Neuron (in vitro differentiated cells): ENCODE measurements around the gene ACP7.

Source experiments
- H2AFZ ChIP-seq: one replicate; pipeline ENCODE4 v1.6.1; 2013; ENCODE audit warnings: low read depth, mild to moderate bottlenecking, inconsistent platforms, low read length, moderate library complexity
- H3K27me3 ChIP-seq: one replicate; pipeline ENCODE4 v1.6.1; 2013; ENCODE audit warnings: low read length; ENCODE audit not compliant: insufficient read depth
- H3K36me3 ChIP-seq: one replicate; pipeline ENCODE4 v1.6.1; 2013; ENCODE audit warnings: low read length; ENCODE audit not compliant: insufficient read depth
- H3K4me1 ChIP-seq: one replicate; pipeline ENCODE4 v1.6.1; 2013; ENCODE audit warnings: low read length; ENCODE audit not compliant: insufficient read depth
- H3K4me3 ChIP-seq: 2 replicates; pipeline ENCODE4 v1.5.1; 2013; ENCODE audit warnings: mild to moderate bottlenecking, low read length, moderate library complexity
- H3K9me3 ChIP-seq: one replicate; pipeline ENCODE4 v1.6.1; 2013; ENCODE audit warnings: low read length

Gene ACP7

GRCh38 chr19:39122934-39123731 lies 39.0 kb downstream of the ACP7 start:
- no peak overlapping the region for H3K4me3 ChIP-seq
- no peaks in the 10 kb centered on the region for H3K27me3 ChIP-seq
- peaks cover 18% of the 10 kb centered on the region for H3K4me1 ChIP-seq
- no peaks in the 10 kb centered on the region for H3K9me3 ChIP-seq
- no peaks in the 10 kb centered on the region for H3K36me3 ChIP-seq
- H2AFZ ChIP-seq, result no peak overlapping the region

GRCh38 chr19:39124136-39124764 lies 40.1 kb downstream of the ACP7 start:
- Histone ChIP-seq H3K36me3 (no peaks in the 10 kb centered on the region), H3K9me3 (no peaks in the 10 kb centered on the region), H3K4me3 (no peak overlapping the region), H3K4me1 (peaks cover 24% of the 10 kb centered on the region), H2AFZ (no peak overlapping the region), H3K27me3 (no peaks in the 10 kb centered on the region)

DNA sequence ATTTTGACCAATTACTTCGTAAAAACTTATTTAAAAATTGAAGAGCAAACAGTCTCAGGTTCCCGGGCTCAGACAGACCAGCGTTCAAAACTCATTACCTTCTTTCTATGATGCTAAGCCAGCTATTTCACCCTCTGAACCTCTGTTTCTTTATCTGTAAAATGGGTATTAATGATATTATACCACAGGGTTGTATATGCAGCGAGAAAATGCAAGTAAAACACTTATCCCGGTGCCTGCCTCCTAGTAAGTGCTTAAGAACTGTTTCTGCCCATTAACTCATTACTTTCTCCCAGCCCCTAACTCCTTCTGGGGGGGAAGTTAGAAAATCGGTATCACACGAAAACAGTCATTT lies 41.0 kb downstream of the ACP7 start:
- H3K4me3 ChIP-seq, result peak overlapping the region; percentile 82
- no peaks in the 10 kb centered on the region for H3K9me3 ChIP-seq
- H3K27me3 ChIP-seq, result no peaks in the 10 kb centered on the region
- H3K4me1 ChIP-seq, result peaks cover 24% of the 10 kb centered on the region
- H3K36me3 ChIP-seq, result no peaks in the 10 kb centered on the region
- peak overlapping the region; percentile 34 for H2AFZ ChIP-seq

GRCh38 chr19:39125554-39126311 lies 41.6 kb downstream of the ACP7 start, which contains the start of gene PAK4:
Gene PAK4 (plus strand): TSS chr19:39125786. CDS start chr19:39169554, 43,768 bp downstream.
- Histone ChIP-seq H3K27me3 (no peaks in the 10 kb centered on the region), H3K4me3 (peak within 1 kb of the TSS; percentile 82), H3K9me3 (no peaks in the 10 kb centered on the region), H3K4me1 (peaks cover 24% of the 10 kb centered on the region), H3K36me3 (no peaks in the 10 kb centered on the region), H2AFZ (peak within 1 kb of the TSS; percentile 34)

DNA sequence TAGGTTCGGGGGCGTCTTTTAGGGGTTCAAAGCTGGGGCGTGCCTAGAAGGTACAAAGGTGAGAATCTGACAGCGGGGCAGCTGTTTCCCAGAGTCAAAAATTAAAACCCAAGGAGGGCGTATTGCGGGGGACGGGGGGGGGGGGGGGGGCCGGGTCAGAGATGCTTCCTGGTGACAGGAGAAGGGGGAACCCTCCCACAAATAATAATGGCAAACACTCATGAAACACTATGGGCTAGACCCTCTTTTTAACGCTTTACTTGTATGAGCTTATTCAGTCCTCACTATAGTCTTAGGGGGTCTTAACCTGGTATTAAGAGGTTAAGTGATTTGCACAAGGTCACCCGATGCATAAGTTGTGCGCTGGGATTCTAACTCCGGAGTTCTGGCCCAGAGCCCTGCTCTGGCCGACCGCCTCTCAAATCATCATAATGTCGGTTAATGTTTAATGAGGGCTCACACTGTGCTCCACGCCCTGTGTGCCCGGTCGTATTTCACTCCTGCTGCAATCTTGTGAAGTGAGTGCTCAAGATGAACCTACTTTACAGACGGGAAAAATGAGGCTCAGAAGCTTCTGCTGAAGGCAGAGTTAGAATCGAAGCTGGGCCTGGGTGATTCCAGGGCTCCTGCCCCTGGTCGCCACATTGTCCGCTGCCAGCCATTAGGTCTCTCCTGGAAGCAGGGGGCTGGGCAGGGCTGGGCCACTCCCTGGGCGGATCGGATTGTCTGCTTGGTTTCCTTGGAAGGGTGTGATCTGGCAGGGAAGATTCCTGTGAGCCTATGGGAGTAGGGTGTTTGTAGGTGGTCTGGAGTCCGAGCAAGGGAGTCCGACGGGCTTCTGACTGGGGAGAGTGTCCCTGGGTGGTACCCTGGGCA lies 42.4 kb downstream of the ACP7 start:
- H2AFZ ChIP-seq, result no peak overlapping the region
- peaks cover 30% of the 10 kb centered on the region for H3K4me1 ChIP-seq
- no peaks in the 10 kb centered on the region for H3K27me3 ChIP-seq
- H3K4me3 ChIP-seq, result peak overlapping the region; percentile 82
- no peaks in the 10 kb centered on the region for H3K9me3 ChIP-seq
- H3K36me3 ChIP-seq, result no peaks in the 10 kb centered on the region

DNA sequence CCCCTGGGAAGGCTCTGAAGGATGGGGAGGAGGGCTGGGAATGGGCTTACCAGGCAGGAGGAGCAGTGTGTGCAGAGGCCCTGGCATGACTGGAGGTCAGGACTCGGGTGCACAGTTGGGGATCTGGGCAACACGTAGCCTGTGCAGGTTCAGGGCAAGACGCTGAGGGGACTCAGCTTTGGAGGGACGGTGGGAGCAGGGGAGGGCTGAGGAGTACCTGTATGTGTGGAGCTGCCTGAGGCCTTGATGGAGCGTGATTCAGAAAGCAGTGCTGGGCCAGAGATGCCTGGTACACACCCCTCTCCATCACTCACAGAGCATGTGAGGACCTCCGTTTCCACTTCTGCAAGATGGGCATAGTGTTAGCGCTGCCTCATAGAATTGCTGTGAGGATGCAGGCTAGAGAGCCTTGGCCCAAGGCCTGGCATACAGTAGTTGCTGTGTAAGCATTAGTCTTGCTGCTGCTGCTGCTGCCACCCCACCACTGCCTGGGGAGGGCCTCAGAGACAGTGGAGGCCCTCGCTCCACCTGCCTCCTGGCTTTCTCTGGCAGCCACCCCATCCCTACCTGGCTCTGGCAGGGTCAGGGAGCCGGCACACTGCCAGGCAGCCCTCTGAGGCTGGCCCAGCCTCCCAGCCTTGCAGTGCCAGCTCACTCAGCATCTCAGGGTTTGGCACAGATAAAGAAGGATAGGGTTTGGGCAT lies 43.8 kb downstream of the ACP7 start:
- Histone ChIP-seq H3K4me1 (peaks cover 38% of the 10 kb centered on the region), H3K4me3 (no peak overlapping the region), H3K27me3 (no peaks in the 10 kb centered on the region), H3K36me3 (no peaks in the 10 kb centered on the region), H3K9me3 (no peaks in the 10 kb centered on the region), H2AFZ (no peak overlapping the region)

- Histone ChIP-seq H3K4me1 (peaks cover 38% of the 10 kb centered on the region), H3K9me3 (no peaks in the 10 kb centered on the region), H3K27me3 (no peaks in the 10 kb centered on the region), H3K36me3 (no peaks in the 10 kb centered on the region), H2AFZ (no peak overlapping the region), H3K4me3 (no peak overlapping the region)
These were observed 44.4 kb downstream of the ACP7 start for GRCh38 chr19:39128516-39129079.

DNA sequence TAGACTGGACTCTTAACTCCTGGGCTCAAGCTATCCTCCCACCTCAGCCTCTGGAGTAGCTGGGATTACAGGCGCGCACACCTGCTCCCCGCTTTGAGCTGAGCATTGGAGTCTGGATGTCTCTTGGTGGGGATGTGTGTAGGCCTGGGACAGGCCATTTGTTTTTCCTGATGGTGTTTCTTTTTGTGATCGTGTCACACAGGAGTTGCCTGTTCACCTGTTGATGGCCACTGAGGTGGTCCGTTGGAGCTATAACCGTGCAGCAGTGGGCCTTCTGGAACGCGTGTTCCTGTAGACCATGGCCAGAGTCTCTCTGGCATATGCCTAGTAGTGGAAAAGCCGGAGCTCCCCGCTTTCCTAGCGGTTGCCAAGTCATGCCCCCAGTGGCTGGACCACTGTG lies 44.9 kb downstream of the ACP7 start:
- H3K27me3 ChIP-seq, result no peaks in the 10 kb centered on the region
- no peaks in the 10 kb centered on the region for H3K36me3 ChIP-seq
- H2AFZ ChIP-seq, result no peak overlapping the region
- H3K9me3 ChIP-seq, result no peaks in the 10 kb centered on the region
- H3K4me3 ChIP-seq, result no peak overlapping the region
- H3K4me1 ChIP-seq, result peaks cover 41% of the 10 kb centered on the region

GRCh38 chr19:39130337-39131254 lies 46.4 kb downstream of the ACP7 start:
- Histone ChIP-seq H3K4me3 (no peak overlapping the region), H3K27me3 (no peaks in the 10 kb centered on the region), H3K4me1 (peaks cover 41% of the 10 kb centered on the region), H3K9me3 (no peaks in the 10 kb centered on the region), H3K36me3 (no peaks in the 10 kb centered on the region), H2AFZ (no peak overlapping the region)

- H2AFZ ChIP-seq, result no peak overlapping the region
- H3K9me3 ChIP-seq, result no peaks in the 10 kb centered on the region
- H3K4me3 ChIP-seq, result no peak overlapping the region
- H3K27me3 ChIP-seq, result no peaks in the 10 kb centered on the region
- H3K4me1 ChIP-seq, result peaks cover 41% of the 10 kb centered on the region
- no peaks in the 10 kb centered on the region for H3K36me3 ChIP-seq
These were observed 47.1 kb downstream of the ACP7 start for GRCh38 chr19:39131255-39131755.

DNA sequence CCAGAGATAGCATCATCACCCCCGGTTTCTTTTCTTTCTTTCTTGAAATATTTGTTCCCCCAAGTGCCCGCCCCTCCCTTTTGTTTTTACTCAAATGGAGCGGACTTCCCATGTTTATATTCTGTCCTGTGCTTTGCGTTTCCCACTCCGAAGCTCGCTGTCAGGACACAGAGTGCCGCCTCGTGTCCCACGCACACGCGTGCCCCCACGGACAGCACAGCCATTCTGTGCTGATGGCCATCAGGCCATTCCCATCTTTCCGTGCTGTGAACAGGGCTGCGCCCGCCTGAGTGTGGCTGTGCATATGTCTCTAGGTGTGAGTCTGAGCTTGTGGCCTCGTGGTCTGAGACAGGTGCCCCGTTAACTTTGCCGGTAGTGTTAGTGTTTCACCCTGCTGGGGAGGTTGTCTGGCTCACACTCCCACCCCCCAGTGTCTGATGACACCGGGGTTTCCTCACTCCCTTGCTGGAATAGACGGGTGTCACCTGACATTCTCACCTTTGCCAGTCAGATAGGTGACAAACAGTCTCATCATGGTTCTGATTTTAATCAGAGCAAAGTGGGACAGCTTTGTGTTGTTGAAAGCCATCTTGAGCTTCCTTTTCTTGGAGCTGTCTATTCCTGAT lies 48.3 kb downstream of the ACP7 start:
- no peaks in the 10 kb centered on the region for H3K36me3 ChIP-seq
- H3K27me3 ChIP-seq, result no peaks in the 10 kb centered on the region
- H3K4me1 ChIP-seq, result peaks cover 30% of the 10 kb centered on the region
- H3K4me3 ChIP-seq, result no peak overlapping the region
- H2AFZ ChIP-seq, result no peak overlapping the region
- H3K9me3 ChIP-seq, result no peaks in the 10 kb centered on the region
